Endothelial cell (in vitro differentiated cells): ENCODE data around the gene MYORG. TPM values are rescaled to one million over a fixed set of nuclear protein-coding genes. Genes with fewer than 3 reads are reported as not detected.

Experiments
- DNase-seq: peaks from one replicate; pipeline ENCODE4 v3.0.0; 2021; ENCODE audit warnings: low spot score
- H3K27ac Mint-ChIP-seq: one replicate; pipeline ENCODE4 v1.8.0; 2021; ENCODE audit warnings: mixed read lengths, inconsistent platforms; ENCODE audit not compliant: unreplicated experiment
- H3K27me3 Mint-ChIP-seq: one replicate; pipeline ENCODE4 v1.8.0; 2021; ENCODE audit warnings: mild to moderate bottlenecking, moderate library complexity, mixed read lengths, inconsistent platforms; ENCODE audit not compliant: unreplicated experiment
- H3K36me3 Mint-ChIP-seq: one replicate; pipeline ENCODE4 v1.8.0; 2021; ENCODE audit warnings: mild to moderate bottlenecking, low read depth, mixed read lengths, inconsistent platforms; ENCODE audit not compliant: unreplicated experiment
- H3K4me1 Mint-ChIP-seq: one replicate; pipeline ENCODE4 v1.8.0; 2021; ENCODE audit warnings: mild to moderate bottlenecking, mixed read lengths, inconsistent platforms; ENCODE audit not compliant: unreplicated experiment
- H3K4me3 Mint-ChIP-seq: one replicate; pipeline ENCODE4 v1.8.0; 2021; ENCODE audit warnings: mild to moderate bottlenecking, mixed read lengths, inconsistent platforms; ENCODE audit not compliant: unreplicated experiment
- H3K9me3 Mint-ChIP-seq: one replicate; pipeline ENCODE4 v1.8.0; 2021; ENCODE audit warnings: mixed read lengths, inconsistent platforms; ENCODE audit not compliant: unreplicated experiment
- CTCF ChIP-seq: fragments of 200-600 bp; sonication (generic); IDR thresholded peaks from one replicate; pipeline ENCODE4 v1.5.0; 2021; ENCODE audit warnings: antibody characterized with exemption; ENCODE audit not compliant: unreplicated experiment
- total RNA-seq: library from RNA; stranded (reverse); fragmentation: NEBNext Ultra II Directional; extraction: Animal tissue kit (Norgen Biotek cat#: 25700); gene quantifications from one replicate; pipeline ENCODE4 v1.2.1, GENCODE V29; 2021; ENCODE audit not compliant: unreplicated experiment

The MYORG gene
- total RNA-seq, 1 donor from 2014 or later, result 77.0 TPM

GRCh38 chr9:34385561-34386230 lies 9.0 kb upstream of the MYORG start:
- Mint-ChIP-seq H3K4me1 (peaks cover 4% of the 10 kb centered on the region), H3K27me3 (peaks cover 15% of the 10 kb centered on the region), H3K4me3 (no peak overlapping the region), H3K9me3 (no peaks in the 10 kb centered on the region), H3K36me3 (peaks cover 3% of the 10 kb centered on the region), H3K27ac (no peak overlapping the region)
- no peak for TF ChIP-seq CTCF
- DNase-seq, result no peak

GRCh38 chr9:34384368-34385165 lies 7.9 kb upstream of the MYORG start:
- no peak for DNase-seq
- H3K36me3 Mint-ChIP-seq, result peaks cover 3% of the 10 kb centered on the region
- TF ChIP-seq CTCF, result no peak
- no peak overlapping the region for H3K27ac Mint-ChIP-seq
- peaks cover 21% of the 10 kb centered on the region for H3K27me3 Mint-ChIP-seq
- no peaks in the 10 kb centered on the region for H3K9me3 Mint-ChIP-seq
- H3K4me3 Mint-ChIP-seq, result no peak overlapping the region
- peaks cover 8% of the 10 kb centered on the region for H3K4me1 Mint-ChIP-seq

- no peak overlapping the region for H3K27ac Mint-ChIP-seq
Measured at GRCh38 chr9:34383904-34384303, 7.2 kb upstream of the MYORG start.

GRCh38 chr9:34382879-34383278 lies 6.2 kb upstream of the MYORG start:
- no peak for TF ChIP-seq CTCF
- H3K27me3 Mint-ChIP-seq, result peaks cover 26% of the 10 kb centered on the region
- no peak for DNase-seq
- H3K9me3 Mint-ChIP-seq, result no peaks in the 10 kb centered on the region
- H3K36me3 Mint-ChIP-seq, result peaks cover 3% of the 10 kb centered on the region
- H3K4me3 Mint-ChIP-seq, result peak overlapping the region; percentile 48
- peak overlapping the region; percentile 32 for H3K27ac Mint-ChIP-seq
- peaks cover 8% of the 10 kb centered on the region for H3K4me1 Mint-ChIP-seq

More at GRCh38 chr9:34383904-34384303, 7.2 kb upstream of the MYORG start:
- H3K4me3 Mint-ChIP-seq, result no peak overlapping the region
- no peak for TF ChIP-seq CTCF
- H3K27me3 Mint-ChIP-seq, result peaks cover 21% of the 10 kb centered on the region
- peaks cover 3% of the 10 kb centered on the region for H3K36me3 Mint-ChIP-seq
- H3K4me1 Mint-ChIP-seq, result peaks cover 8% of the 10 kb centered on the region
- H3K9me3 Mint-ChIP-seq, result no peaks in the 10 kb centered on the region
- no peak for DNase-seq

- H3K36me3 Mint-ChIP-seq, result peaks cover 3% of the 10 kb centered on the region
- TF ChIP-seq CTCF, result no peak
- peak overlapping the region; percentile 63 for H3K27ac Mint-ChIP-seq
- H3K27me3 Mint-ChIP-seq, result peaks cover 26% of the 10 kb centered on the region
- DNase-seq, result no peak
- H3K9me3 Mint-ChIP-seq, result no peaks in the 10 kb centered on the region
- peaks cover 8% of the 10 kb centered on the region for H3K4me1 Mint-ChIP-seq
- H3K4me3 Mint-ChIP-seq, result peak overlapping the region; percentile 77
Measured at GRCh38 chr9:34382054-34382453, 5.4 kb upstream of the MYORG start.
